A549 (cell line): ENCODE results near the gene INTS4.
"Not testable (repeated sequence)": the region's sequence is repeated elsewhere in the genome, so short reads cannot be mapped to it uniquely, and the experiment has no call there.

ENCODE experiments used
- CBX8 ChIP-seq: fragments of 200-600 bp; sonication (generic); IDR thresholded peaks from 2 replicates; pipeline ENCODE4 v1.6.1; 2016
- HMGXB4 ChIP-seq: fragments of 250-450 bp; sonication (Bioruptor Pico); IDR thresholded peaks from 2 replicates; pipeline ENCODE4 v1.5.0; 2021; ENCODE audit warnings: mild to moderate bottlenecking, moderate library complexity, borderline replicate concordance
- JUN ChIP-seq, 2 experiments: fragments of >200 bp; sonication (Bioruptor Twin); formaldehyde crosslinking; IDR thresholded peaks; 2 replicates in 1 of 2; 3 replicates in 1 of 2; pipeline ENCODE4 v1.6.1; 2016 to 2017
- JUNB ChIP-seq: fragments of >200 bp; sonication (Bioruptor Twin); formaldehyde crosslinking; IDR thresholded peaks from 2 replicates; pipeline ENCODE4 v1.6.1; 2016
- POLR2A ChIP-seq: IDR thresholded peaks from 2 replicates; pipeline ENCODE4 v1.6.1; 2012; ENCODE audit warnings: mild to moderate bottlenecking, low read length
- TF ChIP-seq, protein P1 (sequence below): fragments of >200 bp; sonication (Bioruptor Twin); formaldehyde crosslinking; IDR thresholded peaks from 3 replicates; pipeline ENCODE4 v1.5.1; 2016

GRCh38 chr11:77930334-77931208 lies 63.9 kb downstream of the INTS4 start:
- TF ChIP-seq JUNB; HMGXB4 (CRISPR knock-in tag); JUN (IDR thresholded peaks at IDR 0.05); POLR2A; CBX8: not testable (repeated sequence)
- TF ChIP-seq, protein P1, sequence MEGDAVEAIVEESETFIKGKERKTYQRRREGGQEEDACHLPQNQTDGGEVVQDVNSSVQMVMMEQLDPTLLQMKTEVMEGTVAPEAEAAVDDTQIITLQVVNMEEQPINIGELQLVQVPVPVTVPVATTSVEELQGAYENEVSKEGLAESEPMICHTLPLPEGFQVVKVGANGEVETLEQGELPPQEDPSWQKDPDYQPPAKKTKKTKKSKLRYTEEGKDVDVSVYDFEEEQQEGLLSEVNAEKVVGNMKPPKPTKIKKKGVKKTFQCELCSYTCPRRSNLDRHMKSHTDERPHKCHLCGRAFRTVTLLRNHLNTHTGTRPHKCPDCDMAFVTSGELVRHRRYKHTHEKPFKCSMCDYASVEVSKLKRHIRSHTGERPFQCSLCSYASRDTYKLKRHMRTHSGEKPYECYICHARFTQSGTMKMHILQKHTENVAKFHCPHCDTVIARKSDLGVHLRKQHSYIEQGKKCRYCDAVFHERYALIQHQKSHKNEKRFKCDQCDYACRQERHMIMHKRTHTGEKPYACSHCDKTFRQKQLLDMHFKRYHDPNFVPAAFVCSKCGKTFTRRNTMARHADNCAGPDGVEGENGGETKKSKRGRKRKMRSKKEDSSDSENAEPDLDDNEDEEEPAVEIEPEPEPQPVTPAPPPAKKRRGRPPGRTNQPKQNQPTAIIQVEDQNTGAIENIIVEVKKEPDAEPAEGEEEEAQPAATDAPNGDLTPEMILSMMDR, result not testable (repeated sequence)
